Umbilical cord (tissue), 2 donors: ENCODE results near the gene TFDP1. TPM values are rescaled to one million over a fixed set of nuclear protein-coding genes. Genes with fewer than 3 reads are reported as not detected.
"Not testable (repeated sequence)": the region's sequence is repeated elsewhere in the genome, so short reads cannot be mapped to it uniquely, and the experiment has no call there.

Experiments used
- DNase-seq: peaks from one replicate; pipeline ENCODE4 v3.0.0-alpha.2; 2015; ENCODE audit warnings: low spot score
- total RNA-seq: library from RNA; depleted of rRNA; stranded (reverse); fragments of >200 nt; gene quantifications from one replicate; pipeline ENCODE4 v1.2.3, GENCODE V29; 2014; ENCODE audit warnings: low replicate concordance; ENCODE audit not compliant: insufficient read depth

Gene TFDP1
- total RNA-seq, 1 donor from 2014 or later = 31.8 TPM

DNA sequence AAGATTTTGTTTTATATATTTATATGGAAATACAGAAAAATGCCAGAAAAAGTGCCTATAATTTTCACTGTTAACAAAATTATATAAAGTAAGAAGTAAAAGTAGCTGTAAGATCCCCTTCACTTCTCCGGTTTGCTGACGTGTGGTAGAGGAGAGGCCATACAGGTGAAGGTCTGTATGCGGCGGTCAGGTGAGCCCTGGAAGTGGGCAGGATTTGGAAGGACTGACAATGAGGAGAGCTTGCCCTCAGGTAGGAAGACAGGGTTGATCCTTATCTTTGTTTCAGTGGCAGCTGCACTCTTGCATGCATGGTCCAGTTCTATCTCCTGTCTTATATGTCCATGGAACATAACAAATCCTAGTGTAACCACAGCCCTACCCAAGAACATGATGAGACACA lies 16.9 kb upstream of the TFDP1 start:
- DNase-seq = no peak

DNA sequence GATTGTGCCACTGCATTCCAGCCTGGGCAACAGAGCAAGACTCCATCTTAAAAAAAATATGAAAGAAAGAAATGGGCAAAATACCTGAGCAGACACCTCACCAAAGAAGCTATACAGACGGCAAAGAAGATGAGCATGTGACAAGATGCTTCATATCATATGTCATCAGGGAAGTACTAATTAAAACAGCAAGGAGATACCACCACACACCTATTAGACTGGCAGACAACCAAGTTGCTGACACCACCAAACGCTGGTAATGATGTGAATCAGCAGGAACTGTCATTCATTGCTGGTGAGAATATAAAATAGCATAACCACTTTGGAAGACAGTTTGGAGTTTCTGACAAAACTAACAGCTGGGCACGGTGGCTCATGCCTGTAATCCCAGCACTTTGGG lies 11.5 kb upstream of the TFDP1 start:
- no peak for DNase-seq

DNA sequence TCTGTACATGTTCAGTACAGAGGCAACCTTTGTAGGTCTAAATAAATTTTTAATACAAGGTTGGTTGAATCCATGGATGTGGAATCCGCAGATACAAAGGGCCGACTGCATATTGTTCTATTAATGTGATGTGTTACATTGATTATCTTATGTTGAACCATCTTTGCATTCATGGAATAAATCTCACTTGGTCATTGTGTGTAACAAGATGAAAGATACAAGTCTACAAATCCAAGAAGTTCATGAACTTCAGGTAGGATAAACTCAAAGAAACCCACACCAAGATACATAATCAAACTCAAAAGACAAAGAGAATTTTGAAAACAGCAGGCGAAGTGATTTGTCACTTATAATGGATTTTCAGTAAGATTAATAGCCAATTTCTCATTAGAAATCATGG lies 8.0 kb upstream of the TFDP1 start:
- no peak for DNase-seq

DNA sequence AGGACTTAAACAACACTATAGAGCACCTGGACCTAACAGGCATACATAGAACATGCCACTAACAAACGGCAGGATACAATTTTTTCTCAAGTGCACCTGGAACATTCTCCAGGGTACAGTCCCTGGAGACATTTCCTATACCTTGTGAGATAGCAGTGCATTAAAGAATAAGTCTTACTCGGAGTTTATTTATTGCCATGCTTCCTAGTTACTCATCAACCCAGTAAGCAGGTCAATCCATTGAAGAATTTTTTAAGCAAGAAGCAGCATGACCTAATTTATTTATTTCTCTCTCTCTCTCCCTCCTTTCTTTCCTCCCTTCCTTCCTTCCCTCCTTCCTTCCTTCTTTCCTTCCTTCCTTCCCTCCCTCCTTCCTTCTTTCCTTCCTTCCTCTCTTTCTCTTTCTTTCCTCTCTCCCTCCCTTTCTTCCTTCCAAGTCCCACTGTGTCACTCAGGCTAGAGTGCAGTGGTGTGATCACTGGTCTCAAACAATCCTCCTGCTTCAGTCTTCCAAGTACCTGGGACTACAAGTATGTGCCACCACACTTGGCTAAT lies 6.6 kb upstream of the TFDP1 start:
- no peak for DNase-seq

DNA sequence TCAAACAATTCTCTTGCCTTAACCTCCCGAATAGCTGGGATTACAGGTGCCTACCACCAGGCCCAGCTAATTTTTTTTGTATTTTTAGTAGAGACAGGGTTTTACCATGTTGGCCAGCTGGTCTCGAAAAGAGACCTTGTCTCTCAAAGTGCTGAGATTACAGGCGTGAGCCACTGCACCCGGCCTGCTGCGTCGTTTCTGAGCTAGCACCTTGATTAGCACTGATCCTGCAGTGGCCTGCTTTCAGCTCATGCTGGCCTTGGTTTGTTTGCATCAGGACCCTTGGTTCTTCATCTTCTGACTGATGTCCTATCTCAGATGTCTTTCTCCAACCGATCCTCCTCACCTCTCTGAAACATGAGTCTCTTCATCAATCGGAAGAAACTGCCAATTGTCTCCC lies 4.9 kb upstream of the TFDP1 start:
- no peak for DNase-seq

DNA sequence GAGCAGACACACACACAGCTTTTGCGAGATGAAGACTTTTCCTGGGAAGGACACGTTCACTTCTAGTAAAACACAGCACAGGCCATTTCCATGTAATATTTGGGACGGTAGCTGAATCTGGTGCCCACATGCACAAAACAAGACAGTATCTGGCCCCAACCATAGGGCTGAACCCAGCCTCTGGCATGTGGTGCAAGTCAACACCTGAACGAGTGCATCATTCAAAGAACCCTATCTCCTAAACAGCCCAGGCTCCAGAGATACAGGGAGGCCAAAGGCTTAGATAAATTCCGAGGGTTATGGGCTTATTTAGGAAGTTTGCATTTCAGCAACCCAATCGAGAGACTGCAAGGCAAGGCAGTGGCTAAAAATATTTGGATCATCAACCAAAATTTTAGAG lies 2.7 kb upstream of the TFDP1 start:
- DNase-seq = no peak

DNA sequence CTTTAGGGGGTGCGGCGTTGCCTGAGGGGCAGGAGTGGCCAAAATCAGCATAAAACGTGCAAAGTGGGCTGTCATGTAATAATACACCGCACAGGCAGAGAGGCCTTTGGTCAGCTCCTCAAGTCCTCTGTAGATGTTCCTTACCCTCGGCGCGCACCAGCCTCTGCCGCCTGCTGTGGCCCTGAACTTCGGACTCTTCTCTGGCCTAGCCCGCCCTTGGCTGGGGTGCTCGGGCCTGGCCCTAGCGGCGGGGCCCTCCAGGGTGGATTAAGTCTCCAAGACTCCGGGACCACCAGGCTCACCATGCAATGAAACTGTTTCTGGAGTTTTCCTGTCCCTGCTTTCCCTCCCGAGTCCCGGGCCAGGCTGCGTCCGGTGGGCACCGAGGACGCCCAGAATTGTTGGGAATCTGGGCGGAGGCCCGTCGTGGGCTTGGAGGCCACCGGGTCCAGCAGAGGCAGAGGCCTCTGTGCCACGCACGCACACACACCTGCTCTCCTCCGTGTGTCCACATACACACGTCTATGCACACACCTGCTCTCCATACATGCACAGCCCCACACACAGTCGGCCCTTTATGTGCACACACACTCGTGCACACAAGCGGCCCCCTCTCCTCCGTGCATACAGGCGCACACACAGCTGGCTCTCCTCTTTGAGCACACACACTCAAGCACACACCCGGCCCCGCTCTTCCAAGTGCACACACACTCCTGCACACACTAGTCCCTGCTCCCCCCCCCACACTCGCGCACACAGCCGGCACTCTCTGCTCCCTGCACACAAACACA lies 1.5 kb upstream of the TFDP1 start:
- DNase-seq = no peak

DNA sequence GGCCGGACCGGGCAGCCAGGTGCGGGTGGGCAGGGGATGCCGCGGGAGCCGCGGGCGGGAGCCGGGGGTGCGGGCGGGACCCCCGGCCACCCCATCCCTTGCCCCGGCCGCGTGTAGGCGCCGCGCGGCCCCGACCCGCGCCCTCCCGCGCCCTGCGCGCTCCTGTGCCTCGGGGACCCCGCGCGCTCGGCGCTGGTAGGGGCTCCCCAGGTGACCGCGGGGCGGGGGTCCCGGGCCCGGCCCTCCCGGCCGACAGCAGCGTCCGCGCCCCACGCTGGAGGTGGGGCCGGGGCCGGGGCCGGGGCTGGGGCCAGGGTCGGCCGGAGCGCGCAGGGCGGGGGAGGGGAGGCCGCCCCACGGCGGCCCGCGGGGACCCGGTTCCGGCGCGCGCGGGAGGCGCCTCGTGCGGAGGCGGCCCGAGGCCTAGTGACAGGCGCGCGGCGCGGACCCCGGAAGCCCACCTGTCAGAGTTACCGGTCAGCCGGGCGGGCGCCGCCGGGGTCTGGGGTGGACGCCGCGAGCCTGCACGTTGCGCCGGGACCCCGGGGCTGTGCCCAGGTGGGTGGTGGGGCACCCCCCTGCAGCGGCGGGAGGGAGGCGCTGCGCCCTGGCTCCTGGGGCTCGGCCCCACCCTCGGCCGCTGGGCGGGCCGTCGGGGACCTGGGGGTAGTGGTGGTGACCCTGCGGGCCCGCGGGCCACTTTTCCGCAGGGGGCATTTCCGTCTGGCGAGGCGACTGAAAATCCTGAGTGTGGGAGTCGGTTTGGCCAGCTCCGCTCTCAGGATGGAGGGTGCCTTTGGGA lies 518 bp downstream of the TFDP1 start:
- DNase-seq = no peak

DNA sequence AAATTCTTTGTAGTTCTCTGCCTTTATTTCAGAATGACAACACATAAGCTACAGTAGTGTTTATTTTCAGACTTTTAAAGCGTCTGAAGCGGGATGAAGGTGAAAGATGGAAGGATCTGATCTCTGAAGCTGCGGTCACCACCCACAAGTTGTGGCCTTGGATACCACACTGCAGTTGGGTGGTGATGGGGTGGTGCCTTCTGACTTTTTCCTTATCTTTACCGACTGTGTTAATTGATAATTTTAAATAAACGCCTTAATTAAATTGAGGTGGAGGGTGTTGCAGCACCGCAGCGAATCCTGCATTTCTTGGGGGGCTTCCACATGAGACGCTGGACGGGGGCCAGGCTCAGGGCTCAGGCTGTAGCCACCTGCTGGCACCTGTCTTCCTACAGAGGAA lies 1.3 kb downstream of the TFDP1 start:
- DNase-seq = no peak

DNA sequence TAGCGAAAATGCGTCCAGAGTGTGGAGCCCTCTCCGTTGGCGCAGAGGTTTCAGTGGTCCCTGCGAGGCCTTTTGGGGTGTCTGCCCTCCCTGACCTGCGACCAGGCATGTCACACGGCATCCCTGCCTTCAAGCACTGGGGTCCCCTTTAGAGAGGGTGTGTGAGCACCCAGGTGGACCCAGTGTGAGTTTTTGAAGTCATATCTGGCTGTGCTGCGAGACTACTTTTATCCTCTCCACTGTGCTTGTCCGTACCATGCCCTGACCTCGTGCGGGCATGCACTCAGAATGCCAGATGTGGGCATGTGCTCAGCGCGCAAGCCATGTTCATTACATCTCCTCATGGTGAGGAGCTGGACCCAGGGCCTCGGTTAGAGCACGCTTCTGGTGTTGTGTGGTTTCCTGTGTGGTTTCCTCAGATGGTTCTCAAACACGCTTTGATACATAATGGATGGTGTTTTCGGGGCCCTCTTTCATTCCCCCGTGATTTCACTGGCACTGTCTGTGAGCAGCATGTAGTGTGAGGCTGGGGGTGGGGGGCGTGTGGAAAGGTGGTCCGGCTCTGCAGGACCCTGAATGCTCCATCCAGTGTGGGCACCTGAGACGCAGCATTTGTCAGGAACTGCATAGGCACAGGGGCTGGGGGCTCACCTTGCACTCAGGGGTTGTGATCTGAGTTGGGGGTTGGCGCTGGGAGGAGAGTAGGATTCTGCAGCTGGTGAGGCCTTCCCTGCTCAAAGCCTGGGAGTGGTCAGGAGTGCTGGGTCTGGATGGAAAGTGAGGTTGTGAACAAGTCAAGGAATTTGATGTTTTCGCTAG lies 2.3 kb downstream of the TFDP1 start:
- no peak for DNase-seq

DNA sequence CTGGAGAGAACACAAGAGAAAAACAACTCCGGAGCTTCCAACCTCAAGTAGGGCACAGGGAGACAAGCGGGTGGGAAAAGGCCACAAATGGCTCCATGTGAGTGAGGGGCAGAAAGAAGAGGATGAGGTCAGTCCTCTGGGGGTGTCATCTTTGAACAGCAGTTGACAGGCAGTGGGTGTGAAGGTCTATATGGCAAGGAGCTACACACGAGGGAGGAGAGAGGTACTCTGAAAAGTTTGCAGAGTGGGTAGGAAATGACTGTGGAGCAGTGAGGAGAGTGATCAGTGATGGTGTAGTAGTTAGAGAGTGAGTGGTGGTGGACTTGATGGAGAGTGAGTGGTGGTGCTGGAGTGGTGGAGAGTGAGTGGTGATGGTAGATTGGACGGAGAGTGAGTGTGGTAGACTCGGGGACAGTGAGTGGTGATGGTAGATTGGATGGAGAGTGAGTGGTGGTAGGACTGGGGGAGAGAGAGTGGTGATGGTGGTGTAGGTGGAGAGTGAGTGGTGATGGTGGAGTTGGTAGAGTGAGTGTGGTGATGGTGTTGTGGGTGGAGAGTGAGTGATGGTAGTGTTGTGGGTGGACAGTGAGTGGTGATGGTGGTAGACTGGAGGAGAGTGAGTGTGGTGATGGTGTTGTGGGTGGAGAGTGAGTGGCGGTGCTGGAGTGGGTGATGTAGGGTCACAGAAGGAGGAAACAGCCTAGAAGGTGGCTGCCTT lies 4.0 kb downstream of the TFDP1 start:
- DNase-seq = no peak

DNA sequence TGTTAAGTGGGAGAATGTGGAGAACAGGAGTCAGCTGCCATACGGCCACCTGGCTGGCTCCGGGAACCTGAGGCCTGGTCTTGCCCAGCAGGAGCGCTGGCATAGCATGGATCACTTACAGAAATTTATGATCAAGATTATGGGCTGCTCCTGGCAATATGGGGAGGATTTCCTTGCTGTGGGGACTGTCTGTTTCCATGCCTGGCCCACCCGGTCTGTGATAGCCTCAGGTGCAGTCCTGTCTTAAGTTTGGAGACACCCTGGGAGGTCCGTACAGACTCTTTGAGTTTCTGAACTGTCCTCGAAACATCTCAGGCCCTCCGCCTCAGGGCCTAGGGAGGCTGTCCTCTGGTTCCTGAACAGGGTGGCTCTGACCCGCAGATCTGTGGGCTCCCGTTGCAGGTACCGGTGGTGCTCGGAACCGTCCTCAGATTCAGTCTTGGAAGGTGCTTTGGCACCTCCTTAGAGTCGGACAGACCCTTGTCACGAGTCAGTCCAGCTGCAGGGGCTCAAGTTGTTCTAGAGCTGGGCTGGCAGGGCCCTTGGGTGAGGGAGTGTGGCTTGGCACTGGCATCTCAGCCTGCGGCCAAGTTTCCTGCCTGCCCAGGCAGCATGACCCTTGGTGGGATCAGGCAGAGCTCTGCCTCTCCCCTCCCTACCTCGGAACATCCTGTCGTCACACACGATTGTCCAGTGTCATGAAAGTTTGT lies 4.9 kb downstream of the TFDP1 start:
- no peak for DNase-seq

DNA sequence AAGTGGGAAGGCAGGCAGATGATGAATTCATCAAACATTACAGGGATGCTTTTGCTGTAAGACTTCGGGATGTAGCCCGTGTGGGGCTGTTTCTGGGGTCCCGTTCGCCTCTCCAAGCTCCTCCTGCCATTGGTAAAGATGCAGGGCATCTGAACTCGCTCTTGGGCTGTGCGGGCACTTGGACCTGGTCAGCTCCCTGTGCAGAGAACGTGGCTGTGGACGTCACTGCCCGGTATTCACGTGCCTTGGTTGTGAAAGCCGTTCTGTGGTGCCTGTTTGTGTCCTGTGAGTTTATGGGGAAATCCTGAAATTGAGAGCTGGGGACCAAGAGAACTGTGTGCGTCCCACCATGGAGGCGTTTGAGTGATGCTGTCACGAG lies 5.4 kb downstream of the TFDP1 start:
- no peak for DNase-seq

DNA sequence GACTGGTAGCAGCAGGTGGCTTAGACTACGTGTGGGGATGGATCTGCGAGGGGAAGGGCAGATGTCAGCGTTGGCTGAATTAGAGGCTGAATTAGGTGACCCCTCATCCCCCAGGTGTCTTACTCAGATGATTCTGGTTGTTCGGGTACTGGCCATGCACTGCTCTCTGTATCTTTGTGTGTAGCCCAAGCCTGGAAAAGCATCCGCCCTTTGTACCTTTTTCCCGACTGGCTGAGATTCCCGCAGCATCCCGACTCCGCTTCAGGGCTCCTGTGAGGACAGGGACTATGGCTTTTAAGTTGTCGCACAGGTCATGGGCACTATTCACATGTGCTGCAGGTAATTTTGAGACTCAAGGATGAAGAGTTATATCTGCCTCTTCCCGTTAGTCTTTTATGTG lies 7.2 kb downstream of the TFDP1 start:
- DNase-seq = no peak

DNA sequence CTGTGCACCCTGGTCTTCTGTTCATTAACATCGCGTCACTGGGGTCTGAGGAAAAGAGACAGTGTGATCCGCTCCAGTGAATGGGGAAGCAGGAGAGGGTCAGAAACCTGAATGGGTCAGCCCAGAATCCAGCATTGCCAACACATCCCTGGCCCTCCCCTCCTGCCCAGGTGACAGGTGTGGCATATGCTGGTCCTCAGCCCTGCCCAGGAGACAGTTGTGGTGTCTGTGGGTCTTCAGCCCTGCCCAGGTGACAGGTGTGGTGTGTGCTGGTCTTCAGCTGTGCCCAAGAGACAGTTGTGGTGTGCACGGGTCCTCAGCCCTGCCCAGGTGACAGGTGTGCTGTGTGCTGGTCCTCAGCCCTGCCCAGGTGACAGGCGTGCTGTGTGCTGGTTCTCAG lies 8.0 kb downstream of the TFDP1 start:
- no peak for DNase-seq

DNA sequence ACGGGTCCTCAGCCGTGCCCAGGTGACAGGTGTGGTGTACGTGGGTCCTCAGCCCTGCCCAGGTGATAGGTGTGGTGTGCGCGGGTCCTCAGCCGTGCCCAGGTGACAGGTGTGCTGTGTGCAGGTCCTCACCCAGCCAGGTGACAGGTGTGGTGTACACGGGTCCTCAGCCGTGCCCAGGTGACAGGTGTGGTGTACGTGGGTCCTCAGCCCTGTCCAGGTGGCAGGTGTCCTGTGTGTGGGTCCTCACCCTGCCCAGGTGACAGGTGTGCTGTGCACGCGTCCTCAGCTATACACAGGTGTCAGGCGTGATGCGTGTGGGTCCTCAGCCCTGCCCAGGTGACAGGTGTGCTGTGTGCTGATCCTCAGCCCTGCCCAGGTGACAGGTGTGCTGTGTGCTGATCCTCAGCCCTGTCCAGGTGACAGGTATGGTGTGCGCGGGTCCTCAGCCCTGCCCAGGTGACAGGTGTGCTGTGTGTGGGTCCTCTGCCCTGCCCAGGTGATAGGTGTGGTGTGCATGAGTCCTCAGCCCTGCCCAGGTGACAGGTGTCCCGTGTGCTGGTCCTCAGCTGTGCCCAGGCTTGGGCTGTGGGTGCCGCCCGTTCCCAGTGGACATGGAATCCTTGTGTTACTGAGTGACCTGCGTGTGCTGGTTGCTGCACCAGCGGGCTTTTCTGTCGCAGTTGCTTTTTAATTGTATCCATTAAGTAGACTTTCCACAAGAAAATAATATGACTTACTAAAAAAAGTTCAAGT lies 9.7 kb downstream of the TFDP1 start:
- not testable (repeated sequence) for DNase-seq

DNA sequence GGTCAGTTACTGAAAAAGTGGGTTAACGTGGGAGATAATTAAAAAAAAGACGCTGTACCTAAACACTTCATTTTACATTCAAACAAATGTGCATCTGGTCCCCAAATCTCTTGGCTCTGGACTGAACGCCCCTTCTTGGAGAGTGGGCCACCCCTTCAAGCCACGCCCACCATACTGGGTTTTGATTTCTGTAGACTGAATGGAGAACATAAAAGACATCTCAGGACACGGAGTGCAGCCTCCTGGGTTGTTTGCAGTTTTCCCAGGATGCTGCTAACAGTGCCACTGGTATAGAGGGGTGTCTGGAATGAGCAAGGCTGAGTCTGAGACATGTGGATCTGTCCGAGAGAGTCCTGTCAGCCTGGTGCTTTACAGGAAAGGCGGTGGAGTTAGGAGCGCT lies 10.6 kb downstream of the TFDP1 start:
- DNase-seq = no peak

DNA sequence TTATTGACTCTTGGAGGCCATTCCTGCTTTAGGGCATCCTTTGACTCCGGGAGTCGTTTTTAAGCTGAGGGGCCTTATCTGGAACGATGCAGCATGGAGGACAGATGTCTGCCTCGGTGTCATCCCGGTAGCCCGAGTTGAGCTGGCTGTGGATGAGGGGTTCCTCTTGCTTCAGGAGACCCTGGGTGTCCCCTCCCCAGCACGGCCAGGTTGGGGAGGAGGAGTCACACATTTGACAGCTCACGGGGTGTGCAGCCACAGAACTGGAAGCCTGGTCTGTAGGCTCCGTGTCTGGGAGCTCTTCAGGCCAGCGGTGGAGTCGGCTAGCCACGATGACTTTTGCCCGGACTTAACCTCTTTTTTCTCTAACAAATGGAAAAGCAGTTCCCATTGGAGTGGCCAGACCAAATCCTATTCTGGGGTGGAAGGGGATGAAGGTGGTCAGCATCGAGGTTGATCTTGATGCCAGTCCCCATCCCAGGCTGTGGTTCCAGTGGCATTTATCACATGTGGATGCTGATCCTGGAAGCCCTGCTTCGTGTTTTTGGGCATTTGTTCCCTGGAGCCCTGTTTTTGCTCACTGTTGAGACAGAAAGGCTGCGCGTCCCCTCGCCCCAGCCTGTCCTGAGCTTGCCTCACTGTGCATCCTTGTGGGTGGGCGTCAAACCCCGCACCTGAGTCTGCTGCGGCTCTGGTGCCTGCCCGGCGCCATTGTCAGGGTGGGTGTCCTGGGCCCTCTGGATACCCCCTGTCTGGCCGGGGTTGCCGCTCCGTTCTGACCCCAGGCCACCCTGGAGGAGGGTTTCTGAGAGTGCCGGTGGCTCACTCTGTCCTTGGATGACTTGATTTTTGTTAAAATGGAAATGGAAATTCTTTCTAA lies 12.0 kb downstream of the TFDP1 start:
- no peak for DNase-seq
